ENCODE measurements around the gene TYMP.
A peak's percentile ranks its signal among the peaks of the same experiment; 100 is the strongest.

TYMP gene

DNA sequence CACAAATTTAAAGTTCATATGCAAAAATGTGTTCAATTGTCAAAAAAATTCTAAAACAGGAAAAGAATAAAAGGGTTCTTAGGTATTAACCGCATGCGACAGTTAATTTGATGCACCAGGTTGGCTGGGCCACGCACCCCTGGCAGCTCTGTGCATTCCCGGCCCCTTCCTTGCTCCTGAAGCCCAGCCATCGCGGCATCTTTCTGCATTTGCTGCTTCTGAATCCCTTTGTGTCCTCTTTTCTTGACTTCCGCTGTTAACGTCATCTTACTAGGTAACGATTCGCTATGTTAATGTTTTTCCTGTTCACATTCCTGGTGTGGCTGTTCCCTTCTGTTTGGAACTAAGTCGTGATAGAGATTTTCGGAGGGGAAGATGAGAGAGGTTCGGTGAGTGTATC is 8.0 kb upstream of the TYMP start:
- no peak for DNase-seq

DNA sequence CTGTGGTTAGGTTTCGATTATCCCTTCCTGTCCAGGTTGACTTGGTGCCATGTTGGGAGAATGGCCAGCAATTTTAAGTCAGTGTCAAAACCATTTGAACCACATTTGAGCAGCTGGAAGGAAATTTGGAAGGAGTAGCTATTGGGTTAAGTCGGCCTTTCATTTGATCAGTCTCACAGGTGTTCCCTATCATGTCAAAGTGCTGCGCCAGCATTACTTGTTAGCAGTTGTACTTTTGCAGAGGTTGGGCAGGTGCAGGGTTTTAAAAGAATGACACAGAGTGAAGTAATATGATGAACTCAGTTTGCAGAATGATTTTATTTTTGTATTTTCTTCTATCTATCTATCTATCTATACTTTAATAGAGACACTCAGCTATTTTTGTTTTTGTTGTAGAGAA is 6.4 kb upstream of the TYMP start:
- DNase-seq = no peak

DNA sequence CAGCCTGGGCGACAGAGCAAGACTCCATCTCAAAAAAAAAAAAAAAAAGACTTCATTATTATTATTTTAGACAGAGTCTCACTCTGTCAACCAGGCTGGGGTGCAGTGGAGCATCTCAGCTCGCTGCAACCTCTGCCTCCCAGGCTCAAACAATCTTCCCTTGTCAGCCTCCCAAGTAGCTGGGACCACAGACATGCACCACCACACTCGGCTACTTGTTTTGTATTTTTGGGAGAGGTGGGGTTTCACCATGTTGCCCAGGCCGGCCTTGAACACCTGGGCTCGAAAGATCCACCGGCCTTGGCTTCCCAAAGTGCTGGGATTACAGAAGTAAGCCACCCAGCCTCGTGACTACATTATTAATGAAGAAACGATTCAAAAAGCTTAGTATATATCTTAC is 5.3 kb upstream of the TYMP start:
- no peak for DNase-seq

DNA sequence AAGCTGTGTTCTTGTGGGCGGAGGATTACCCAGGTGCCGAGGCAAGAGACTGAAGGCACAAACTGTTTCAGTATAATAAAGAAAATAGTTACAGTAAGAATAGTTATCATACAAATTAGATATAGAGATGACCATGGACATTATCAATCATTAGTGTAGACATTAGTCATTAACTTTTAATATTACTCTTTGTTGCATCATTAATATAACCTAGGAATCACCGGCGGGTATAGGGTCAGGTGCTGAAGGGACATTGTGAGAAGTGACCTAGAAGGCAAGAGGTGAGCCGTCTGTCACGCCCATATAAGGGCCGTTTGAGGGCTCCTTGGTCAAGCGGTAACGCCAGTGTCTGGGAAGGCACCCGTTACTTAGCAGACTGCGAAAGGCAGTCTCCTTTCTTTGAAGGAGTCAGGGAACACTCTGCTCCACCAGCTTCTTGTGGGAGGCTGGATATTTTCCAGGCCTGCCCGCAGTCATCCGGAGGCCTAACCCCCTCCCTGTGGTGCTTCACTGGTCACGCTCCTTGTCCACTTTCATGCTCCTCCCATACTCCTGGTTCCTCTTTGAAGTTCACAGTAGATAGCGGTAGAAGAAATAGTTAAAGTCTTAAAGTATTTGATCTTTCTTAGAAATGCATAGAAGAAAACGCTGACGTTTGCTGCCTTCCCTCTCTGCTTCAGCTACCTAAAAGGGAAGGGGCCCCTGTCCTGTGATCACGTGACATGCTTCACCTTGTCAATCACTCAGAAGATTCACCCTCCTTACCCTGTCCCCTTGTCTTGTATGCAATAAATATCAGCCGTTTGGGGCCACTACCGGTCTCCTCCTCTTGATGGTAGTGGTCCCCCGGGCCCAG is 4.3 kb upstream of the TYMP start:
- peak; percentile 46 for DNase-seq

DNA sequence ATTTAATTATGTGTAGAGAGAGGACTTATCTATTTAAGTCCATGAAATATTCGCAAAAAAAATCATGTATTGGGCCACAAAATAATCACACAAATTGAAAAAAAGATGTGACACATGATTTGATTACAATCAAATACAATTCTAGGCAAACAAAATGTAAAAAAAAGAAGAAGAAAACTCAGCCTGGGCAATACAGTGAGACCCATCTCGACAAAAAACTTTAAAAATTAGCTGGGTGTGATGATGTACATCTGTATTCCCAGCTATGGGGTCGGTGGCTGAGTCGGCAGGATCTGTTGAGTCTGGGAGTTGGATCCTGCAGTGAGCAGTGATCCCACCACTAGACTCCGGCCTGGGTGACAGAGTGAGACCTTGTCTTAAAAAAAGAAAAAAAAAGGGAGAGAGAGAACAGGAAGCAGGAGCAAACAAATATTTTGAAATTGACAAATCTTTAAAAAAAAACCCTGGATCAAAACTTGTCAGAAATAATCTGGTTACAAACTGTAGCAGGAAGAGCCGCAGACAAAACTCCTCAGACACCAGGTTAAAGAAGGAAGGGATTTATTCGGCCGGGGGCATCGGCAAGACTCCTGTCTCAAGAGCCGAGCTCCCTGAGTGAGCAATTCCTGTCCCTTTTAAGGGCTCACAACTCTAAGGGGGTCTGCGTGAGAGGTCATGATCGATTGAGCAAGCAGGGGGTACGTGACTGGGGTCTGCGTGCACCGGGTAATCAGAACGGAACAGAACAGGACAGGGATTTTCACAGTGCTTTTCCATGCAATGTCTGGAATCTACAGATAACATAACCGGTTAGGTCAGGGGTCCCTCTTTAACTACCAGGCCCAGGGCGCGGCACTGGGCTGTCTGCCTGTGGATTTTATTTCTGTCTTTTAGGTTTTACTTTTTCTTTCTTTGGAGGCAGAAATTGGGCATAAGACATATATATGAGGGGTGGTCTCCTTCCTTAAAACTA is 3.3 kb upstream of the TYMP start:
- DNase-seq = no peak

DNA sequence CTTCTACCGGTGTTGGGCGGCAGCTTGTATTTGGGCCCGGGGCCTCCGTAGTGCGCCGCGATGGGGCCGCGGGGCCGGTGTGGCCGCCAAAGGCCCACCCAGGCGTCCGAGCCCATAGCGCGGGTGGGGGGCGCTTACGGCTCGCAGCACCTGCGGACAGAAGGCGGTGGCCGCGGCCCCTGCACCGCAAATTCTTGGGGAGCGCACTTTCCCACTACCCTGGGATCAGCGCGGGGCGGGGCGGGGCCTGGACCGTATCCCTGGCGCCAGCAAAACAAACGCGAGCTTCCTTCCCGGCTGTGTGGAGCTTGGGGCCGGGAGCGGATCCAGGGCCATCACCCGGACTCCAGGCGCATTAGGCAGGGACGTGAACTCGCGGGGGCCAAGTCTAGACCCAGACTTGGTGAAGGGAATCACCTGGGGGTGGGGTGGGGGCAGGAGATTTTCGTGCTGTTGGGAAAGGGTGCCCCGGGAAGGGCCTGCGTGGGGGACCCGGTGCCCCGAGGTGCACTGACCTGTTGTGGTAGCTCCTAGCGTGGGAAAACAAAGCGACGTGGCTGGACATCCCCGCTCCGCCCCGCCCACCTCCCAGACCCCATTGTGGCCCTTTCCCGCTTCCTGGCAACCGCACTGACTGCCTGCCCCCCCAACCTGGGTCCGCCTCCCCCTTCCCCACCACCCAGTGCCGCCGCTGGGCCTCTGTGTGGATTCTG is 2.3 kb upstream of the TYMP start:
- peak; percentile 26 for DNase-seq

DNA sequence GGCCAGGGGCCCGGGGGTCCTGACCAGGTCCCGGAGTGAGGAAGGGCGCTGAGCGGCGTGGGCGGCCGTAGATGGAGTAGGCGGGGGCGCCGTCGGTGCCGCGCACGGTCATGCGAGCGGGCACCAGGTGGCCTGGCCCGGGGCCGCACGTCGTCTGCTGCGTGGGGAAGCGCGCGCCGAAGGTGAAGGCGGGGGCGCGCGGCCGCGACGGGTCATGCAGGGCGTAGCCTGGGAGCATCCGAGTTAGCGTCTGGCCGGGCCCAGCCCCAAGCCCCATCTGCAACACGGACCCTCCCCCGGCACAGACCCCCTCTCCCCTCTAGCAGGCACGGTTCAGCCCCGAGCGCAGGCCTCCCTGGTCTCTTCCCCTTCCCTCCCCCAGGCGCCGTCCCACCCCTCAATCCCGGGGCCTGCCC is 1.7 kb upstream of the TYMP start:
- DNase-seq = peak; percentile 74

DNA sequence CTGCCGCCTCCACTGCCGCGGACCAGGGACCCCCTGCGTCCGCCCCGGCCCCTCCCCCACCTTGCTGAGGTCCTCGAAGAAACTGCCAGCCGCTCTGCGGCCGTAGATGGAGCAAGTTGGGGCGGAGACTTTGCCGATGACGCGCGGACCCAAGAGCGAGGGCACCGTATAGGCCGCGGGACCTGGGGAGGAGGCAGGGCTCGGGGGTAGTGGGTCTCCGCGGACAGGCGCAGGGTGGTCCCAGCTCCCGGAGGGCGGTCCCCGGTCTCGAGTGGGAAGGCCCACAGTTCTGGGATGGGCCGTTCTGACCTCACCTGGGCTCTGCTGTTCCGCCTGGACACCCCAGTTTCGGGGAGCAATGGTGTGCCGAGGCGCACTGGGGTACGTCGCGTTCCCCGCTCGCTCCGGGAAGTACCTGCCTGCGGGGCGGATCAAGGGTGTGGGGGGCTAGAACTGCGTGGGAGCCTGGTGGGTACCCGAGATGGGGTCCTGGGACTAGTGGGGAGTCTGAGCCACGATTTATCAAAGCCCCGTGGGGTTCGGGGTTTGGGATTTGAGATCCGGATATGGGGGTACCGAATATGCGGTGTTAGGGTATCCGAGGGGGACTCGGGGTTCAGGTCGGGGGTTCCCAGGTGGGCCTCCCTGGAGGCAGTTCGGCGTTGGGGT is 1.2 kb upstream of the TYMP start:
- DNase-seq = peak; percentile 85

DNA sequence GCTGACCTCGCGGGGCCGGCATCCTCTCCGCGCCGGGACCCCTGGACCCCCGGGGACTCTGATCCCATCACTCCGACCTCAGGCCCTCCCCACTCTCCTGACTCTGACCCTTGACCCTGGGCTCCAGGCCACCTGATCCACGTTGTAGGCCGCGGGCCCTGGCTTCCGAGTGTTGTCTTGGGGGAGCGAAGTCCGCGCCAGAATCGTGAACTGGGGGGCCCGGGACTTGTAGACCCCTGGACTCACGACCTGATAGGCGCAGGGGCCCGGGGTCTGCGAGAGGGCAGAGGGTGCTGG is 716 bp upstream of the TYMP start:
- DNase-seq = no peak

DNA sequence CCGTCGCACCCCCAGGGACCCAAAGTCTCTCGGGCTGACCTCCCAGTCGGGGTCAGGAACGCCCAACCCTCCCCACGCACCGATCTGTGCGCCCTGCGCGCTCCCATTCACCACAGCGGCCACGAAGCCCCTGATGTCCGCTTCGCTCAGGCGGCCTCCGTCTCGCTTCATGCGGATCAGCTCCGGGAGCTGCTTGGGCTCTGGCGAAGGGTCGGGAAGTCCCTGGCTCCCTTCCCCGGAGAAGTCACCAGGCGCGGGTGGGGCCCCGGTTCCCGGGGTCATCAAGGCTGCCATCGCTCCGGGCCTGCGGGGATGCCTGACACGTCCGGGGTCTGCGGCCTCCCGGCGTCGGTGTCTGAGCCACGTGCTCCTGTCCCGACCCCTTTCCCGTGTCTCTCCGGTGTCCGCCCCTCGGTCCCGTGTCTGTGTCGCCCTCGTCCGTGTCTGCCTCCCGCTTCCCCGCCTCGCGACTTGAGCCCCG is 356 bp downstream of the TYMP start:
- DNase-seq = no peak

DNA sequence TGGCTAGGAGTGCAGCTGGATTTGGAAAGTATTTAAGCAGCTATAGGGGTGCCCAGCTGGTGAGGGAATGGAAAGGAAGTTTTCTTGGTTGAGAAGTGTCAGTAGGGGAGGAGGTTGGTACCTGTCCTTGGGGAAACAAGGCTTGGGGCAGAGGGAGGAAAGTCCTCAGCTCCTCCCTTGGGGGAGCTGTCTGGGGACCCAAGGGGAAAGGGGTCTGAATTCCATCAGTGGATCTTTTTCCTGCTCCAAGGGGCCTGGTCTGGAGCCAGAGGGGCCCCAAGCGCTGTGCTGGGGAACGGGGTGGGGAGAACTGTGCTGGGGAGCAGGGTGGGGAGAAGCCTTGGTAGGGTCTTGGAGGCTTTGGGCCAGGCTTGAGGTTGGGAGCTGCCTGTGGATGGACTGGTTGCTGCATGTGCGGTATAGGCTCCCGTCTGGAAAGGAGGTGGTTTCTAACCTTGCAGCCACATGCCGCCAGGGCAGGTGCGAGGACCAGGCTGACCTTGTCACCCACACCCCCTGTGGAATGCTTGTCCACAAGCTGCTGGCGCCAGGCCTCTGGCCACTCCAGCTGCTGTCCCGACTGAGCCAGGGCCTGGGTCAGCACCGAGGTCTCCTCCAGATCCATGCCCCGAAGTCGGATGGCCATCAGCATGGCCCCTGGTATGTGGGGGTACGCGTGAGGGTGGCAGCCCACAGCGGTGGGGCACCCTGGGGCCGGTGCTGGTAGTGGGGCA is 963 bp downstream of the TYMP start:
- DNase-seq = no peak

DNA sequence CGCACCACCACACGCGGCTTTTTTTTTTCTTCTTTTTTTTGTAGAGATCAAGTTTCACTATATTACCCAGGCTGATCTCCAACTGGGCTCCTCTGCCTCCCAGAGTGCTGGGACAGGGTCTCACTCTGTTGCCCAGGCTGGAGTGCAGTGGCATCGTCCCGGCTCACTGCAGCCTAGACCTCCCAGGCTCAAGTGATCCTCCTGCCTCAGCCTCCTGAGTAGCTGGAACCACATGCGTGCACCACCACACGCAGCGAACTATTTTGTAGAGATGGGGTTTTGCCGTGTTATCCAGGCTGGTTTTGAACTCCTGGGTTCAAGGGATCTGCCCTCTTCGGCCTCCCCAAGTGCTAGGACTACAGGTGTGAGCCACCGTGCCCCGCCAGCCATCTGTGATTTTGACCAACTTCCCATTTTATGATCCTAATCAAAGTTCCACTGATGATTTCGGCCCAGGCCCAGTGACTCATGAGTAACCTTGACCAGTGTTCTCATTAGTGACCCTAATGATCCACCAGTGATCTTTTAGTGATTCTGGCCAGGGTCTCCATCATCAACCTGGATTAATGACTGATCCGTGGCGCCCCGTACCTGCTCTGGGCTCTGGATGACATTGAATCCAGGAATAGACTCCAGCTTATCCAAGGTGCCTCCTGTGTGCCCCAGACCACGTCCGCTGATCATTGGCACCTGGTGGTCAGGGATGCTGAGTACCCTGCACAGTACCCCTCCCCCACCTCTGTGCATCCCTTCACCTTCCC is 1.7 kb downstream of the TYMP start:
- DNase-seq = no peak

DNA sequence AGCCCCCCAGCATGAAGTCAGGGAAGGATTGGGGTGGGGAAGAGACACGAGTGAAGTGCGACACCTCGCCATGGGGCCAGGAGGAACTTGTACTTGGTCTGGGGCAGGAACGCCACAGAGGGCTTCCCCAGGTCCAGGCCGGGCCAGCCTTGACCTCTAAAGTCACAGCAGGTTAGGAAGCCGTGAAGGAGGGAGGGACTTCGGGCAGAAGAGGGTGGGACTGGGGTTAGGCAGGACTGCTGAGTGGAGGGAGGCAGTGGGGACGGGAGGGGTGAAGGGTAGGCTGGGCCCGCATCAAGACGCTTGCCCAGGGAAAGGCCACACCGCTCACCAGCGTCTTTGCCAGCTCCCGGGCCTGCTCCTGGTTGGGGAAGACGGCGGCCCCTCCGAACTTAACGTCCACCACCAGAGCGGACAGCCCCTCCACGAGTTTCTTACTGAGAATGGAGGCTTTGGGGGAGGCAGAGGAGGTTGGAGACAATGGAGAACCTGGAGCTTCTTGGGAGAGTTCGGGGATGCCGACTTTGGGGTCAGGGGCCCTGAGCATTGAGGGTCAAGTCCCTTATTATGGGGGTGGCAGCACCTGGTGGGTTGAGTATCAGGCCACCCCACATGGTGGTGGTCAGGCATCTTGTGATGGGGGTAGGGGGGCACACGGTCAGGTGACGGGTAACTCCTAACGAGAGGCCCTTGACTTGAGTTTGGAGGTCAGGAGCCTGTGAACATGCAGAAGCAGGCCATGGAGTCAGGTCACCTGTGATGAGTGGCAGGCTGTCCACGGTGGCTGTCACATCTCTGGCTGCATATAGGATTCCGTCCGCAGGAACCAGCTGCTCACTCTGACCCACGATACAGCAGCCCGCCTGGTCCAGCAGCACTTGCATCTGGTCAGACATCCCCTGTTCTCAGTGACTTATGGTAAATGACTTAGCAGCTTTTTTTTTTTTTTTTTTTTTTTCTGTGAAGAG is 2.7 kb downstream of the TYMP start:
- peak; percentile 59 for DNase-seq

DNA sequence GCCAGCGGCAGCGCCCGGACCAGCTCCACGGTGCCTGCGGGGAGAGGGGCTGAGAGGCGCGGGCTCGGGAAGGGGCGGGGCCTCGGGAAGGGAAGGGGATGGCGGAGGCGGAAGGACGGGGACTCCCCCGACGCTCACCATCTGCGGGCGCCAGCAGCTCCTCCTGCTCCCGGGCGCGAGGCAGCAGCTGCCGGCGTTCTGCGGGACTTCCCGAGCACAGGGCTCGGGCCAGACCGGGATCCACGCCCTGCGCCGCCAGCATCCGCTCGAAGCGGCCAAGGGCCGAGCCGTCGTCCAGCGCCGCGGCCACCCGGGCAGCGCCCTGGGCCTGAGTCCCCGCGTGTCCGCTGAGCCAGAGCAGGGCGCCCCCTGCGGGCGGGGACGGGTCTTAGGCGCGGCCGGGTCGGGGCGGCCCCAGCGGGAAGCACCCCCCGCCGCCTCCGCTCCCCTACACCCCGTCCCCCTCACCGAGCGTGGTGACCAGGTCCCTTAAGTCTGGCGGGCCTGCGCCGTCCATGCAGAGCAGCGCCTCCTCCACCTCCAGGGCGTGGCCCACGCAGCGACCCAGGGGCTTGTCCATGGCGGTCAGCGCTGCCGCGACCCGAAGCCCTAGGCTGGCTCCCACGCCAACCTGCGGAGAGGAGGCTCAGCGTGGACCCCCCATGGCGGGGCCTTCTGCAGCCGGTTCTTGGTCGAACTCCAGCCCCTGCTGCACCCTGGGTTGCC is 3.5 kb downstream of the TYMP start:
- peak; percentile 88 for DNase-seq

DNA sequence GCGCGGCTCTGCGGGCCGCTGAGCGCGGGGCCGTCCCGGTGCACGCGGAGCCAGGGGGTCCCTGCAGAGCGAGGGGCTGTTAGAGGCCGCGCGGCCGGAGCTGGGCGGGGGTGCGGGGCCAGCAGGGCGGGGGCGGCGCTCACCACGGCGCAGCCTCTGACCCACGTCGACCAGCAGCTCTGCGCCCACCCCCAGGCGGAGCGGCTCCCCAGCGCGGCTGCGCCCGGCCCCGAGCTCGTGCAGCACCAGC is 4.0 kb downstream of the TYMP start:
- no peak for DNase-seq

DNA sequence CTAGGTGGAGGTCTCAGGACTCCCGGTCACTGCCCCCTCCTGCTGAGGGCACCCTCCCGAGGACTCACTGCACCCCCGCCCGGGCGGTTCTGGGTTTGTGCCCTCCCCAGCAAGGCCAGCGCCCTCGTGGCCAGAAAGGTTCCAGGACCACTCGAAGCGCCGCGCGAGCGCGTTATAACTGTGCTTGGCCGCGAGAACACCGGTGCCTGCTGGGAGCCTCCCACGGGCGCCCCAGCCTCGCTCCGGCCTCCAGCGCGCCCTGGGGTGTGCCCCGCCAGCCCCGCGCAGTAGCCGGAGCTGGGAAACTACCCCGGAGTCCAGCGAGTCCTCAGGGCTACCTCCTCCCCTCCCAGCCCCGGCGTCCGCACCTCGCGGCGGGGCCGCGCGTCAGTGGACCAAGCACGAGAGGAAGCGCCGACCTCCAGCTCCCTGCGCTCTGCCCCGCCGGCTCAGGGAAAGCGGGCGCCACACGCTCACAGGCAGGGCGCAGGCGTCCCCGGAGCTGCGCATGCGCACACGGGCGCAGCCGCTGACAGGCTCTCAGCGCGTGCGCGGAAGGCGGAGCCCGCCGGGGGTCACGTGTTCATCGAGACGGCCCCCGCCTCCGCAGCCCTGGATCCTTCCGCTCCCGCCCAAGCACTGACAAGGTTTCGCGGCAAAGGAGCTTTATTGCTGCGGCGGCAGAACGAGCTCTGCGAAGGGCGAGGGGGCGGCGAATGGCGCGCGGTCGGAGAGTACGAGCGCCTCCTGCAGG is 4.5 kb downstream of the TYMP start, which contains the start of gene SCO2:
TSS of gene SCO2 (minus strand) at position 495 of the 754 bp plus-strand sequence. CDS start 1,187 bp downstream, outside the sequence.
- DNase-seq = peak; percentile 98

DNA sequence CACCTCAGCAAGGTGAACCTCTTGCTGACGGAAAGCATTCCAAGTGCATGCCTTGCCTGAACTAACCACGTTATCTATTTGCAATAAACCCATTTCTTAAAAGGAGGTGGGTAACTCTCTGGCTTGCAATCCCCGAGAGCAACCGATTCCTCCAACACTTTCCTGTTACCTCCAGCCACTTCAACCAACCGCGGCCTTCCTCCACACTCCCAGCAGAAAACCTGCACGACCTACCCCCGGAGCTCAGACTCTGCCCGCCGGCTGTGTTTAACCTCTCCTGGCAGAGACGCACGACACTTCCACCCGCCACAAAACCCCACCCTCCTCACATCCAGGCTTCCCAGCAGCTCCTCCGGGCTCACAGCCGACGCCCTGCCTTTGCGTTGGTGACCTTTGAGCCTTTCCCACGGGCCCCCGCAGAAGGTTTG is 5.1 kb downstream of the TYMP start:
- DNase-seq = no peak

All from CD4-positive, alpha-beta T cell treated with Interleukin-12 subunit alpha and Interleukin-12 subunit beta, for 1 hour (primary cell).